ENCODE data around the gene TMEM114.

DNA sequence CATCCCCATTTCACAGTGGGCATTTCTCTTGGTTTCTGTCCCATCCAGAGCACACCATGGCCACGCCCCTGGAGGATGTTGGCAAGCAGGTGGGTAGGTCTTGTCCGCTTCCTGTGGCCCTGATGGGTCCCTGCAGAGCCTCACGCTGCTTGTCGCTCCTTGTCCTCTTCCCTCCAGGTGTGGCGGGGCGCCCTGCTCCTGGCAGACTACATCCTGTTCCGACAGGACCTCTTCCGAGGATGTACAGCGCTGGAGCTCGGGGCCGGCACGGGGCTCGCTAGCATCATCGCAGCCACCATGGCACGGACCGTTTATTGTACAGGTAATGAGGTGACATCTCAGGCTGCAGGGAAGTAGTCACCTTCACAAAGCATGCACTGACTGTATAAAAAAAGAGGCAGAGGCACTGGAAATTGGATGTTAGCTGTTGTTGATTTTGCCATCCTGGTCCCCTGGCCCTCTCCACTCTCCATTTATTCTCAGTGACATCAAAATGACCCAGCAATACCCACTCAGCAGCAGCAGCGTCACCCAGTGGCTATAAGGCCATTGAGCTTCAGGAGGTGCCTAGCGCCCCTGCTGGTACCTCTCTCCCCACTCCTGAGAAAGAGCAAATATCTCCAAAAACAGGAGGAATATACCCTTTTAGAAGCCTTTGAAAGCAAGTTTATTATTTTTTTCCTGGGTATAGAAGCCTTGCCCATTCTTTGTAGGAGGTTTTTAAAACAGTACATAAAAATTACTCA, 44.9 kb upstream of the TMEM114 start:
- TF ChIP-seq, protein P1, sequence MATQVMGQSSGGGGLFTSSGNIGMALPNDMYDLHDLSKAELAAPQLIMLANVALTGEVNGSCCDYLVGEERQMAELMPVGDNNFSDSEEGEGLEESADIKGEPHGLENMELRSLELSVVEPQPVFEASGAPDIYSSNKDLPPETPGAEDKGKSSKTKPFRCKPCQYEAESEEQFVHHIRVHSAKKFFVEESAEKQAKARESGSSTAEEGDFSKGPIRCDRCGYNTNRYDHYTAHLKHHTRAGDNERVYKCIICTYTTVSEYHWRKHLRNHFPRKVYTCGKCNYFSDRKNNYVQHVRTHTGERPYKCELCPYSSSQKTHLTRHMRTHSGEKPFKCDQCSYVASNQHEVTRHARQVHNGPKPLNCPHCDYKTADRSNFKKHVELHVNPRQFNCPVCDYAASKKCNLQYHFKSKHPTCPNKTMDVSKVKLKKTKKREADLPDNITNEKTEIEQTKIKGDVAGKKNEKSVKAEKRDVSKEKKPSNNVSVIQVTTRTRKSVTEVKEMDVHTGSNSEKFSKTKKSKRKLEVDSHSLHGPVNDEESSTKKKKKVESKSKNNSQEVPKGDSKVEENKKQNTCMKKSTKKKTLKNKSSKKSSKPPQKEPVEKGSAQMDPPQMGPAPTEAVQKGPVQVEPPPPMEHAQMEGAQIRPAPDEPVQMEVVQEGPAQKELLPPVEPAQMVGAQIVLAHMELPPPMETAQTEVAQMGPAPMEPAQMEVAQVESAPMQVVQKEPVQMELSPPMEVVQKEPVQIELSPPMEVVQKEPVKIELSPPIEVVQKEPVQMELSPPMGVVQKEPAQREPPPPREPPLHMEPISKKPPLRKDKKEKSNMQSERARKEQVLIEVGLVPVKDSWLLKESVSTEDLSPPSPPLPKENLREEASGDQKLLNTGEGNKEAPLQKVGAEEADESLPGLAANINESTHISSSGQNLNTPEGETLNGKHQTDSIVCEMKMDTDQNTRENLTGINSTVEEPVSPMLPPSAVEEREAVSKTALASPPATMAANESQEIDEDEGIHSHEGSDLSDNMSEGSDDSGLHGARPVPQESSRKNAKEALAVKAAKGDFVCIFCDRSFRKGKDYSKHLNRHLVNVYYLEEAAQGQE (IDR thresholded peaks at IDR 0.05; ENCODE audit: insufficient read depth in 1 of 2, low read depth in 2 of 2, low read length in 2 of 2), result no peak
- TF ChIP-seq SIN3A (IDR thresholded peaks at IDR 0.05; ENCODE audit: borderline replicate concordance, insufficient read depth, low read length), result no peak
- no peak for TF ChIP-seq POLR2AphosphoS5 (IDR thresholded peaks at IDR 0.05; ENCODE audit: low read depth, low read length)

All from PFSK-1 (cell line).